Activated CD8-positive, alpha-beta T cell treated with anti-CD3 and anti-CD28 coated beads, Interleukin-2, amount 10 ng/mL, durations not matched to agents 7 days and 5 days (primary cell): ENCODE measurements around the gene IFRD2. TPM values are rescaled to one million over a fixed set of nuclear protein-coding genes. Genes with fewer than 3 reads are reported as not detected.

Source experiments
- ATAC-seq: fragments of 150-1000 bp; cut with Tn5 transposase; one replicate; pipeline ENCODE4 v1.10.0; 2021; ENCODE audit warnings: moderate library complexity
- CTCF ChIA-PET: fragments of 350-600 bp; sonication (Branson Sonifier 250); formaldehyde crosslinking; loops from one replicate; lab custom pipeline; 2021; ENCODE audit warnings: antibody characterized with exemption; lab: Charles Lee
- POLR2A ChIA-PET: fragments of 350-600 bp; sonication (Branson Sonifier 250); formaldehyde crosslinking; loops from one replicate; lab custom pipeline; 2021; ENCODE audit warnings: antibody characterized with exemption; lab: Charles Lee
- DNase-seq: peaks from one replicate; pipeline ENCODE4 v3.0.0-alpha.2; 2020
- H3K27ac Mint-ChIP-seq: one replicate; pipeline ENCODE4 v1.8.0; 2021; ENCODE audit warnings: mild to moderate bottlenecking, mixed read lengths
- H3K27me3 Mint-ChIP-seq: one replicate; pipeline ENCODE4 v1.8.0; 2021; ENCODE audit warnings: low read depth, mixed read lengths
- H3K36me3 Mint-ChIP-seq: one replicate; pipeline ENCODE4 v1.8.0; 2021; ENCODE audit warnings: low read depth, mixed read lengths
- H3K4me1 Mint-ChIP-seq: one replicate; pipeline ENCODE4 v1.8.0; 2021; ENCODE audit warnings: low read depth, mixed read lengths
- H3K4me3 Mint-ChIP-seq: one replicate; pipeline ENCODE4 v1.8.0; 2021; ENCODE audit warnings: mild to moderate bottlenecking, mixed read lengths
- H3K9me3 Mint-ChIP-seq: one replicate; pipeline ENCODE4 v1.8.0; 2022; ENCODE audit warnings: mixed read lengths; ENCODE audit not compliant: insufficient read depth
- total RNA-seq, 2 experiments: library from RNA; stranded (reverse); gene quantifications; one replicate each; pipeline ENCODE4 v1.2.3, GENCODE V29; 2021

The IFRD2 gene
- total RNA-seq, 2 experiments from 2014 or later: 81.3 to 85.1 TPM

- no peaks in the 10 kb centered on the region for H3K27me3 Mint-ChIP-seq
- H3K27ac Mint-ChIP-seq: no peak overlapping the region
- DNase-seq: no peak
- peaks cover 44% of the 10 kb centered on the region for H3K36me3 Mint-ChIP-seq
- H3K9me3 Mint-ChIP-seq: peaks cover 4% of the 10 kb centered on the region
- ATAC-seq: no peak
- POLR2A ChIA-PET: interaction anchor here (0.6 kb wide), 1 partner anchor 32 kb away, joined by 3 read pairs; no protein-coding TSS in a partner anchor
- CTCF ChIA-PET: interaction anchor here (1.0 to 4.2 kb wide), 12 partner anchors 8 to 40 kb away, joined by 3 to 45 read pairs (median 8); partner anchors contain the start of genes GNAI2, HYAL3, IFRD2 and NAA80
- no peak overlapping the region for H3K4me3 Mint-ChIP-seq
- peaks cover 10% of the 10 kb centered on the region for H3K4me1 Mint-ChIP-seq
Observed at GRCh38 chr3:50258979-50259378, 33.2 kb downstream of the IFRD2 start.

- peaks cover 4% of the 10 kb centered on the region for H3K9me3 Mint-ChIP-seq
- DNase-seq: no peak
- no peak for ATAC-seq
- ChIA-PET POLR2A (no interaction called here), CTCF (interaction anchor here (0.8 to 4.2 kb wide), 6 partner anchors 12 to 31 kb away, joined by 3 to 45 read pairs (median 4); partner anchors contain the start of gene GNAI2)
- no peaks in the 10 kb centered on the region for H3K27me3 Mint-ChIP-seq
- H3K36me3 Mint-ChIP-seq: peaks cover 50% of the 10 kb centered on the region
- H3K4me3 Mint-ChIP-seq: no peak overlapping the region
- H3K4me1 Mint-ChIP-seq: peaks cover 12% of the 10 kb centered on the region
- peak overlapping the region; percentile 39 for H3K27ac Mint-ChIP-seq
Observed at GRCh38 chr3:50258029-50258680, 34.1 kb downstream of the IFRD2 start.

- peaks cover 50% of the 10 kb centered on the region for H3K36me3 Mint-ChIP-seq
- no peak overlapping the region for H3K4me3 Mint-ChIP-seq
- ATAC-seq (no peak), DNase-seq (peak; percentile 54)
- ChIA-PET CTCF (interaction anchor here (0.7 to 4.2 kb wide), 5 partner anchors 10 to 62 kb away, joined by 3 to 45 read pairs (median 21); no protein-coding TSS in a partner anchor), POLR2A (interaction anchor here (0.7 kb wide), 1 partner anchor 68 kb away, joined by 3 read pairs; no protein-coding TSS in a partner anchor)
- no peaks in the 10 kb centered on the region for H3K27me3 Mint-ChIP-seq
- H3K9me3 Mint-ChIP-seq: peaks cover 4% of the 10 kb centered on the region
- H3K27ac Mint-ChIP-seq: no peak overlapping the region
- peaks cover 12% of the 10 kb centered on the region for H3K4me1 Mint-ChIP-seq
Observed at GRCh38 chr3:50256978-50257890, 35.0 kb downstream of the IFRD2 start.

GRCh38 chr3:50255251-50255615 lies 37.0 kb downstream of the IFRD2 start:
- H3K9me3 Mint-ChIP-seq: peaks cover 4% of the 10 kb centered on the region
- H3K36me3 Mint-ChIP-seq: peaks cover 59% of the 10 kb centered on the region
- H3K27ac Mint-ChIP-seq: no peak overlapping the region
- DNase-seq (no peak), ATAC-seq (no peak)
- no peak overlapping the region for H3K4me3 Mint-ChIP-seq
- POLR2A ChIA-PET: no interaction called here
- peaks cover 15% of the 10 kb centered on the region for H3K4me1 Mint-ChIP-seq
- H3K27me3 Mint-ChIP-seq: no peaks in the 10 kb centered on the region
- CTCF ChIA-PET: interaction anchor here (1.6 to 3.6 kb wide), 3 partner anchors 8 to 60 kb away, joined by 5 to 22 read pairs (median 21); no protein-coding TSS in a partner anchor

- Mint-ChIP-seq H3K9me3 (peaks cover 4% of the 10 kb centered on the region), H3K4me1 (peaks cover 14% of the 10 kb centered on the region), H3K36me3 (peaks cover 64% of the 10 kb centered on the region), H3K27ac (no peak overlapping the region), H3K27me3 (no peaks in the 10 kb centered on the region), H3K4me3 (no peak overlapping the region)
- ATAC-seq (no peak), DNase-seq (no peak)
- ChIA-PET CTCF (interaction anchor here (0.8 to 3.6 kb wide), 2 partner anchors 8 to 27 kb away, joined by 4 to 22 read pairs; no protein-coding TSS in a partner anchor), POLR2A (no interaction called here)
Observed at GRCh38 chr3:50254577-50255250, 37.5 kb downstream of the IFRD2 start.

- H3K36me3 Mint-ChIP-seq: peaks cover 48% of the 10 kb centered on the region
- no peaks in the 10 kb centered on the region for H3K27me3 Mint-ChIP-seq
- ATAC-seq: no peak
- H3K4me1 Mint-ChIP-seq: peaks cover 33% of the 10 kb centered on the region
- no peaks in the 10 kb centered on the region for H3K9me3 Mint-ChIP-seq
- no peak overlapping the region for H3K4me3 Mint-ChIP-seq
- ChIA-PET POLR2A (no interaction called here), CTCF (interaction anchor here (1.0 to 1.2 kb wide), 2 partner anchors 8 to 9 kb away, joined by 3 to 4 read pairs; no protein-coding TSS in a partner anchor)
- no peak for DNase-seq
- H3K27ac Mint-ChIP-seq: peak overlapping the region; percentile 18
Observed at GRCh38 chr3:50251220-50251619, 41.0 kb downstream of the IFRD2 start.

- H3K4me1 Mint-ChIP-seq: peaks cover 40% of the 10 kb centered on the region
- H3K4me3 Mint-ChIP-seq: no peak overlapping the region
- H3K36me3 Mint-ChIP-seq: peaks cover 48% of the 10 kb centered on the region
Observed at GRCh38 chr3:50250514-50250913, 41.7 kb downstream of the IFRD2 start.

GRCh38 chr3:50249457-50249856 lies 42.8 kb downstream of the IFRD2 start:
- Mint-ChIP-seq H3K27ac (no peak overlapping the region), H3K4me1 (peaks cover 49% of the 10 kb centered on the region), H3K4me3 (no peak overlapping the region), H3K27me3 (no peaks in the 10 kb centered on the region), H3K9me3 (no peaks in the 10 kb centered on the region), H3K36me3 (peaks cover 41% of the 10 kb centered on the region)
- ChIA-PET CTCF (interaction anchor here (1.2 to 1.9 kb wide), 3 partner anchors 10 to 23 kb away, joined by 4 to 10 read pairs (median 5); no protein-coding TSS in a partner anchor), POLR2A (interaction anchor here (0.9 to 1.5 kb wide), 2 partner anchors 14 to 22 kb away, joined by 3 to 5 read pairs; partner anchors contain the start of gene GNAI2)
- DNase-seq (no peak), ATAC-seq (no peak)

More at GRCh38 chr3:50250514-50250913, 41.7 kb downstream of the IFRD2 start:
- POLR2A ChIA-PET: interaction anchor here (0.9 to 1.5 kb wide), 2 partner anchors 11 to 15 kb away, joined by 4 to 5 read pairs; partner anchors contain the start of gene GNAI2
- Mint-ChIP-seq H3K9me3 (no peaks in the 10 kb centered on the region), H3K27me3 (no peaks in the 10 kb centered on the region), H3K27ac (peak overlapping the region; percentile 37)
- ATAC-seq (no peak), DNase-seq (no peak)
- CTCF ChIA-PET: interaction anchor here (0.8 to 1.9 kb wide), 5 partner anchors 9 to 55 kb away, joined by 3 to 10 read pairs (median 4); no protein-coding TSS in a partner anchor

GRCh38 chr3:50248387-50248786 lies 43.8 kb downstream of the IFRD2 start:
- Mint-ChIP-seq H3K4me3 (no peak overlapping the region), H3K4me1 (peaks cover 55% of the 10 kb centered on the region), H3K27me3 (no peaks in the 10 kb centered on the region), H3K36me3 (peaks cover 40% of the 10 kb centered on the region), H3K27ac (peak overlapping the region; percentile 90), H3K9me3 (no peaks in the 10 kb centered on the region)
- DNase-seq (no peak), ATAC-seq (no peak)
- CTCF ChIA-PET: interaction anchor here (0.6 to 2.9 kb wide), 3 partner anchors 11 to 54 kb away, joined by 3 to 180 read pairs (median 3); no protein-coding TSS in a partner anchor
- POLR2A ChIA-PET: no interaction called here

GRCh38 chr3:50246517-50246954 lies 45.7 kb downstream of the IFRD2 start:
- POLR2A ChIA-PET: interaction anchor here (0.7 to 2.7 kb wide), 6 partner anchors 10 to 81 kb away, joined by 3 to 24 read pairs (median 5); partner anchors contain the start of genes GNAI2, HYAL3, NAA80 and TUSC2
- Mint-ChIP-seq H3K4me3 (peak overlapping the region; percentile 76), H3K9me3 (no peaks in the 10 kb centered on the region), H3K27ac (peak overlapping the region; percentile 91), H3K36me3 (peaks cover 42% of the 10 kb centered on the region), H3K4me1 (peaks cover 73% of the 10 kb centered on the region), H3K27me3 (no peaks in the 10 kb centered on the region)
- ATAC-seq (peak; percentile 81), DNase-seq (peak; percentile 93)
- CTCF ChIA-PET: interaction anchor here (0.6 to 5.0 kb wide), 44 partner anchors 8 to 388 kb away, joined by 3 to 180 read pairs (median 5); partner anchors contain the start of genes GNAI2, GNAT1, HYAL2 and HYAL3
